ENCODE measurements around the gene YARS2.
"Not testable (repeated sequence)": the region's sequence is repeated elsewhere in the genome, so short reads cannot be mapped to it uniquely, and the experiment has no call there.

YARS2 gene

GRCh38 chr12:32743264-32743663 lies 12.4 kb downstream of the YARS2 start:
- DNase-seq, result no peak

DNA sequence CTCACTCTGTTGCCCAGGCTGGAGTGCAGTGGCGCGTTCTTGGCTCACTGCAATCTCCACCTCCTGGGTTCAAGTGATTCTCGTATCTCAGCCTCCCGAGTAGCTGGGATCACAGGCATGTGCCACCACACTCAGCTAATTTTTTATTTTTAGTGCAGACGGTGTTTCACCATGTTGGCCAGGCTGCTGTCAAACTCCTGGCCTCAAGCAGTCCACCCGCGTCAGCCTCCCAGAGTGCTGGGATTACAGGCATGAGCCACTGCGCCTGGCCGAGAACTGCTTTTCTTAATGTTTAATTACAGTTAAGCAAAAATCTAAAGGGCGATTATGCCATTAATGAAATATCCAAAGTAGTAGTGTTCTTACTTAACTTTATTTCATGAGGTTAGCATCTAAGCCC lies 13.6 kb downstream of the YARS2 start:
- DNase-seq, result no peak

GRCh38 chr12:32739279-32739678 lies 16.4 kb downstream of the YARS2 start:
- DNase-seq, result no peak

GRCh38 chr12:32737715-32738114 lies 18.0 kb downstream of the YARS2 start:
- DNase-seq, result no peak

DNA sequence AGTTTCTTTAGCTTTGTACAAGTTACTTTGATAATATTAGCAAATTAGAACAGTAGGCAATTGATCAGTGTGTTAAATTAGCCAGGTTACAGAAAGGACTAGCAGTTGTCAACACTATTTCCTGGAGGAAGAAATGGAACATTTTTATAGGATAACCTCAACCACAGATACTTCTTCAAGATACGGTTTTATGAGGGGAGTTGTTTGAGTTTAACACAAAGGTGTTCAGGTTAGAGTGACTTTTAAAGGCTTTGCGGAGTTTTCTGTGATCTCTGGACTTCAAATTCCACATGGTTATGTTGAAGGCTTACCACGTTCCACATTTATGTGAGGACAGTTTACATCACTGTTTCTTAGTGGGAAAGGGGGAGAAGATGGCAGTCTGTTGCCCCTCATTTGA lies 19.3 kb downstream of the YARS2 start:
- DNase-seq, result no peak

DNA sequence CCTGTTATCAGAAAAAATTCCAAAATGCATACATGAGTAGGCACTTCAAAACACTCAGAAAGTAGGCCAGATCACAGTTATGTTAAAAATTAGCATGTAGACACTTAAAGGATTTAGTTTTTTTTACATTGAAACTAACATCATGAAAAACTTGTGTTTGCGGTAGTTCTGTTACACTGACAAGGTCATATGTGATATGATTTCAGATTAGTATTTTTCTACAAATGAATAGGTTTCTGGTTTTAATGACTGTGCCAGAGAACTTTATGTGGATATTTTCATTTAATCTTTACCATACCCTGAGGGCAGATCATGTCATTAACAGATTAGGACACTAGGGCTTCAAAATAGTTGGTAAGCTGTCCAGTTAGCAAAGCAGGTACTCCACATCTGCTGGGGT lies 20.7 kb downstream of the YARS2 start:
- DNase-seq, result no peak

DNA sequence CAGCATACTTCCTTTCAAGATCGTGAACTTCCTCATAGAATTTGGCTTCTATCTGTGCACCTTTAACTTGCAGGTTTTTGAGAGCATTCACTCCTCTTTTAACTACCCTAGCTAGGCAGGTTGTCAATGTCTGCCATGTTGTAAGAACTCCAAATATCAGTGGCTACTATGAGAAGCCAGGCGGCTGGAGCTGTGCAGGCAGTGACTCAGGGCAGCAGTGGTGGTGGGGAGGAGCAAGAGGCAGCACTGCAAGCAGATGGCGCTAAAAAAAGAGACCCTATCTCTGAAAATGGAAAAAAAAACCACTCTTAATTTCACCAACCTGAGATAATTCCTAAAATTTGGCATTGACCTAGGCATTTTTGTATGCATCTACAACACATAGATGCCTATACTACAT lies 28.5 kb downstream of the YARS2 start:
- DNase-seq, result no peak

DNA sequence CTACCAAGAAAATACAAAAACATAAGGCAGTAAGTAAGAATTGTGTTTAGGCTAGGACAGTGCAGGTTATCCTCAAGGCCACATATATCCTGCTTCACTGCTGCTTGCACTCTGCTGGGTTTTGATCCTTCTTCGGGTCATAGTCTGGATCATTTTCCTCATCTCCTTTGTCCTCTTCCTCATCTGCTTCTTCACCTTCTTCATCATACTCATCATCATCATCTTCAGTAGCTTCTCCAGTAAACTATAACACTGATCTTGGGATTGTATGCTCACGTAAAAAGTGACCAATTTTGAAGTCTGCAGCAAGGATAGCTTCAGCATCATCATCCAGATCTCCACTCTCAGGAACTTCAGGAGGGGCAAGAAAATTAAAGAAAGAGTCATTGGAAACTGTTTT lies 29.4 kb downstream of the YARS2 start:
- no peak for DNase-seq

- DNase-seq, result not testable (repeated sequence)
Measured at GRCh38 chr12:32725308-32725707, 30.4 kb downstream of the YARS2 start.

DNA sequence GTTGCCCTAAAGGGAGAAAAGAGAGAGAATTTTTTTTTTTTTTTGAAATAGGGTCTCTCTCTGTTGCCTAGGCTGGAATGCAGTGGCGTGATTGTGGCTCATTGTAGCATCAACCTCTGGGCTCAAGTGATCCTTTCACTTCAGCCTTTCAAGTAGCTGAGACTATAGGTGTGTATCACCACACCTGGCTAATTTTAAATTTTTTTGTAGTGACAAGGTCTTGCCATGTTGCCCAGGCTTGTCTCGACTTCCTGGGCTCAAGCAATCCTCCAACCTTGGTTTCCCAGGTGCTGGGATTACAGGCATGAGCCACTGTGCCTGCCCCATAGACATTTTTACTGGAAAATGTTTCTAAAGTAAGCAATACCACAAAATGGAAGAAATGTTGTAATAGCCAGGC lies 36.8 kb downstream of the YARS2 start:
- no peak for DNase-seq

GRCh38 chr12:32714772-32715171 lies 40.9 kb downstream of the YARS2 start:
- DNase-seq, result no peak

DNA sequence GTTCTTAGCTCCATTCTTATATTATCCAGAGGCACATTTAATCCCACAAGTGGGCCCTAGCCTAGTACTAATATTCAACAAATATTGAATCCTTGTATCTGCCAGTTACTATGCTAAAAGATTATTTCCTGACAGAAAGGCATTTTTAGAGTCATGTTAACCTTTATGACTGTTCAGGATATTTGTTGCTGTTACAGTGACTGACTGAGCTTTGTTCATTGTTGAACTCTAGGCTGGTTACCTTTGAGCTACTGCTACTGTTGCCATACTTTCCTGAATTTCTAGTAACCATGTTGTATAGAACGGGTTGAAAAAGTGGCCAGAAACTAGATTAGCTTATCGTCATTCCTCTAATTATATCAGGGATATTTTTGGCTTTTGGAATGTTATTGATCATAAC lies 46.8 kb downstream of the YARS2 start:
- DNase-seq, result no peak

DNA sequence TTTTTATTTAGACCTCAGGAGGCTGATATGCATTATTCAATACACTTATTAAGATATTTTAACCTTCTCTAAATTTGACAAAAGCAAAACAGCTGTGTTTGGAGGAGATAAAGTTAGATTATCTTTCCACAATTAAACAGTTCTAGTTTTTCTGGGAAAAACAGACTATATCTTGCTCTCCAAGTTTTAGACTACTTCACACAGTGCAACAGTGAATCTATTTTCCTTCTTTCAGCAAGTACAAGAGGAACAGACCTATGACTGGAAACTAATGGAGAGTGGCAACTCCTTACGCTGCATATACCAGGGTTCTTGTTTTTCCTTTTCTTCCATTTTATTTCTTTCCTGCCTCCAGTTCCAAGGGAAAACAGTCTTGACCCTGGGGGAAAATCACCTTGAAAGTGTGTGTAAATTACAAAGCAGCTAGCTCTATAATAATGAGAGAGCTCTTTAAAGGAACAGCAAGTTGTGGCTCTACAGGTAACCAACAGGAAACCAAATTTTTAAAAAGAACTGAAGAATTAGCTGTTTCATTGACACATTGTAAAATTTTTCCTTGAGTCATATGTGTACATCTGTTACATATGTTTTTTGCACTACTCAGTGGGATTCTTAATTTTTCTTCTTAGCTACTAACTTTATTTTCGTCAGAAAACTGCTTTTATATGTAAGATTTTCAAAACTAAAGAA lies 49.2 kb downstream of the YARS2 start:
- no peak for DNase-seq

DNA sequence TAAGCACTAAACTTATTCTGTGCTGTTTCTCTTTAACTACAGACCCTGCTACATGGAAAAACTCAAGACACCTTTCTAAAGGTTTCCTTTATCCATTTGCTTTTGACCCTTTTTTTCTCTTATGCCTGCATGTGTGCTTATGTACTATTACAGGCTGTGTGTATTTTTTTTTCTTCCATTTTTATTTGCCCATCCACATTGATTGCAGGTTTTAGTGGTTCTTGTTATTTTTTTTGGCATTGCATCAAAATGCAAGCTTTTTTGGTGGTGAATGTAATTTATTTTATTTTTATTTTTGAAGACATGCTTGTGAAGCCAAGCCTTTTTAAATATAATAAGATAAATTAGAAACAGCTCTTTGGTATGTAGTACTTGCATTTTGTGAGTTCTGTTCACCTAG lies 49.9 kb downstream of the YARS2 start:
- DNase-seq, result no peak

DNA sequence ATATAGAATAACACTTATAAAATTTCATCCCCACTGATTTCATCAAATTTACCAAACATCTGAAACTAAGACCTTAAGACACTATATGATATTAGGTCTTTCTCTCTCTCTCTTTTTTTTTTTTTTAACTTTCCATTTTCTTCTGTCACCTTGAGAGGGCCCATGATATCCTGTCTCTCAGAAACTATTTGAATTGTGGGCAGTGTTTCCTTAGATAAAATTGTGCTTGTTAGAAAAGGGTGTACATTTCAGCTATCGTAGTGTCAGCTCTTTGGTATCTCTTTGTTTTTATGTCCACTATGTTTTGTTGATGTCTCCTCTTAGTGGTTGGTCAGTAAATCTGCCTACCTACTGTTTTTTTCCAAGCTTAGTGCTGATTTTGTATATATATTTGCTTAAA lies 52.8 kb downstream of the YARS2 start:
- no peak for DNase-seq

DNA sequence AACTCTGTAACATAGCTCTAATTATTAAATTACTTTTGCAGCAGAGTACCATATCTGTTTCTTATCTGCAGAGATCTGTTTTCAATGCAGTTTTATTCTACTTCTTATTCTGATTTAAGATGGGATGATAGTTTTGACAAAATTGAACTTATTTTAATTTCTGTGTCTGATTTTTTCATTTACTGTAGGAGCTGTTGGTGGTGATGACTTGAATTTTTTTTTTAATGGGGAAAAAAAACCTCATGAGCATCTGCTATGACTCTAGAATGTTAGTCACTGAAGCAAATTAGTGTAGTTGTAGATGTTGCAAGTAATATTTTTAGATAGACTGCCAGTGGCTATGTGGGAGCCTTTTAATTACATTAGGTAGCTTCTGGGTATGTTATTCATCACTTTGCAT lies 53.2 kb downstream of the YARS2 start:
- no peak for DNase-seq

DNA sequence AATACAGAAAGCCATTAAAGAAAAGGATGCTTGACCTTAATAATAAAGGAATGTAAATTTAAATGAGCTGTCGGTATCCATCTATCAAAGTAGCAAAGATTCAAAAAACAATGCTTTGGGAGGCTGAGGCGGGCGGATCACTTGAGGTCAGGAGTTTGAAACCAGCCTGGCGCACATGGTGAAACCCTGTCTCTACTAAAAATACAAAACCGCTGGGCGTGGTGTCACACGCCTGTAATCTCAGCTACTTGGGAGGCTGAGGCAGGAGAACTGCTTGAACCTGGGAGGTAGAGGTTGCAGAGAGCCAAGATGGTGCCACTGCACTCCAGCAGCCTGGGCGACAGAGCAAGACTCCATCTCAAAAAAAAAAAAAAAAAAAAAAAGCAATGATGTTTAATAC lies 56.3 kb downstream of the YARS2 start:
- not testable (repeated sequence) for DNase-seq

- no peak for DNase-seq
Measured at GRCh38 chr12:32698285-32698684, 57.4 kb downstream of the YARS2 start.

DNA sequence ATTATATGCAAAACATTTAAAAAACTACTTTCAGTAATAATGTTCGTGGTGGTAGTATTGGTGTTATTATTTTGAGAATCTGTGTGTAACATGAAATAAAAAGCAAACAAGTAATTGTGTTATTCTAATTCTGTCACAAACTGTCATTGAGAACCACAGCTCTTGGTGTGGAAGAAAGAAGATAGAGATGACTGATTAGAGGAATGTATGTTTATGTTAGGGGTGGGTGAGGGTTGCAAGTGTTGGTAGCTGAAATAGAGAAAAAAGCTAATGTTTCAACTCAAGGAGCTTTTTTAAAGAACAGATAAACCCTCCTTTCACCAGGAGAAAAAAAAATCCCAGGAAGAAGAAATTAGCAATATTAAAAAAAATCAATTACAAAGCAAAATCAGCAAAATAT lies 58.3 kb downstream of the YARS2 start:
- DNase-seq, result no peak
